GM23338 (cell line): ENCODE data around the gene VSTM2B. TPM values are rescaled to one million over a fixed set of nuclear protein-coding genes. Genes with fewer than 3 reads are reported as not detected.

Experiments
- ATAC-seq: fragments of 200-7000 bp; cut with Tn5 transposase; 3 replicates; pipeline ENCODE4 v1.9.1; 2020
- DNase-seq: peaks from one replicate; pipeline ENCODE4 v3.0.0-alpha.2; 2015; ENCODE audit warnings: low spot score
- H2AFZ ChIP-seq: fragments of 200-600 bp; sonication (generic); 2 replicates; pipeline ENCODE4 v1.8.0; 2016; ENCODE audit warnings: antibody characterized with exemption, mild to moderate bottlenecking, moderate library complexity
- H3F3A ChIP-seq: fragments of 200-600 bp; sonication (generic); replicated peaks from 2 replicates; pipeline ENCODE4 v1.8.0; 2017; ENCODE audit warnings: antibody characterized with exemption, mixed run types, low read depth
- H3K27ac ChIP-seq: fragments of 200-600 bp; sonication (generic); 2 replicates; pipeline ENCODE4 v1.6.1; 2016; ENCODE audit warnings: low read depth
- H3K27me3 ChIP-seq: fragments of 200-600 bp; sonication (generic); 2 replicates; pipeline ENCODE4 v1.8.0; 2016; ENCODE audit warnings: mild to moderate bottlenecking, mixed run types, moderate library complexity; ENCODE audit not compliant: insufficient read depth
- H3K36me3 ChIP-seq: fragments of 200-600 bp; sonication (generic); 2 replicates; pipeline ENCODE4 v1.8.0; 2016; ENCODE audit warnings: mild to moderate bottlenecking; ENCODE audit not compliant: insufficient read depth
- H3K4me1 ChIP-seq: fragments of 200-600 bp; sonication (generic); 2 replicates; pipeline ENCODE4 v1.8.0; 2016; ENCODE audit warnings: mild to moderate bottlenecking, moderate library complexity; ENCODE audit not compliant: insufficient read depth
- H3K4me2 ChIP-seq: fragments of 200-600 bp; sonication (generic); 2 replicates; pipeline ENCODE4 v1.7.1; 2017; ENCODE audit warnings: mixed run types
- H3K4me3 ChIP-seq: fragments of 200-600 bp; sonication (generic); 2 replicates; pipeline ENCODE4 v1.6.1; 2016; ENCODE audit warnings: mixed run types
- H3K79me2 ChIP-seq: fragments of 200-600 bp; sonication (generic); replicated peaks from 2 replicates; pipeline ENCODE4 v1.8.0; 2017; ENCODE audit warnings: mild to moderate bottlenecking; ENCODE audit not compliant: insufficient read depth
- H3K9me2 ChIP-seq: fragments of 200-600 bp; sonication (generic); 2 replicates; pipeline ENCODE4 v1.8.0; 2017; ENCODE audit not compliant: insufficient read depth
- H4K20me1 ChIP-seq: fragments of 200-600 bp; sonication (generic); replicated peaks from 2 replicates; pipeline ENCODE4 v1.8.0; 2017; ENCODE audit warnings: mild to moderate bottlenecking; ENCODE audit not compliant: insufficient read depth
- H3K27ac Mint-ChIP-seq: 2 replicates; pipeline ENCODE4 v1.8.0; 2020; ENCODE audit warnings: inconsistent platforms, mild to moderate bottlenecking, moderate library complexity, mixed read lengths
- H3K27me3 Mint-ChIP-seq: 3 replicates; pipeline ENCODE4 v1.8.0; 2022; ENCODE audit warnings: low read depth, mild to moderate bottlenecking, moderate library complexity, mixed read lengths, inconsistent platforms; ENCODE audit not compliant: insufficient read depth, poor library complexity
- H3K36me3 Mint-ChIP-seq: 3 replicates; pipeline ENCODE4 v1.8.0; 2021; ENCODE audit warnings: low read depth, mild to moderate bottlenecking, inconsistent platforms, moderate library complexity, mixed read lengths
- H3K4me1 Mint-ChIP-seq: 3 replicates; pipeline ENCODE4 v1.8.0; 2020; ENCODE audit warnings: mild to moderate bottlenecking, inconsistent platforms, mixed read lengths
- H3K4me3 Mint-ChIP-seq: 3 replicates; pipeline ENCODE4 v1.8.0; 2021; ENCODE audit warnings: moderate library complexity, mild to moderate bottlenecking, inconsistent platforms, mixed read lengths
- H3K9me3 Mint-ChIP-seq: 3 replicates; pipeline ENCODE4 v1.8.0; 2020; ENCODE audit warnings: moderate library complexity, mild to moderate bottlenecking, inconsistent platforms, mixed read lengths
- CREB1 ChIP-seq: fragments of 250-450 bp; sonication (Bioruptor Pico); IDR thresholded peaks from 2 replicates; pipeline ENCODE4 v1.5.0; 2020; ENCODE audit warnings: low read depth, mild to moderate bottlenecking, moderate library complexity
- EZH2 ChIP-seq: fragments of 200-600 bp; sonication (generic); IDR thresholded peaks from one replicate; pipeline ENCODE4 v1.8.0; 2017; ENCODE audit warnings: antibody characterized with exemption, mild to moderate bottlenecking, low read depth; ENCODE audit not compliant: unreplicated experiment
- EZH2phosphoT487 ChIP-seq: fragments of 200-600 bp; sonication (generic); IDR thresholded peaks from one replicate; pipeline ENCODE4 v1.8.1; 2018; ENCODE audit warnings: antibody characterized with exemption; ENCODE audit not compliant: unreplicated experiment
- JUNB ChIP-seq: IDR thresholded peaks from one replicate; pipeline ENCODE4 v1.6.1; 2016; ENCODE audit warnings: antibody characterized with exemption; ENCODE audit not compliant: unreplicated experiment
- NANOG ChIP-seq: IDR thresholded peaks from 2 replicates; pipeline ENCODE4 v1.6.1; 2016; ENCODE audit warnings: antibody characterized with exemption, borderline replicate concordance
- POLR2AphosphoS5 ChIP-seq: IDR thresholded peaks from 2 replicates; pipeline ENCODE4 v1.6.1; 2016; ENCODE audit warnings: antibody characterized with exemption, low read depth
- STAT1 ChIP-seq: IDR thresholded peaks from one replicate; pipeline ENCODE4 v1.6.1; 2016; ENCODE audit warnings: antibody characterized with exemption; ENCODE audit not compliant: unreplicated experiment
- ZNF114 ChIP-seq: fragments of 250-450 bp; sonication (Bioruptor Pico); IDR thresholded peaks from 2 replicates; pipeline ENCODE4 v1.5.0; 2020; ENCODE audit warnings: mild to moderate bottlenecking, moderate library complexity
- ZNF331 ChIP-seq: fragments of 250-450 bp; sonication (Bioruptor Pico); IDR thresholded peaks from 2 replicates; pipeline ENCODE4 v1.5.0; 2020; ENCODE audit warnings: low read depth, mild to moderate bottlenecking, moderate library complexity
- polyA plus RNA-seq: library from polyadenylated mRNA; unstranded; fragments of >200 nt; fragmentation: Nextera tagmentation; extraction: Ambion mirVana; gene quantifications from 2 replicates; pipeline ENCODE4 v1.2.1, GENCODE V29; 2016
- total RNA-seq: library from RNA; depleted of rRNA; stranded (reverse); fragments of >200 nt; shearing (Covaris generic); gene quantifications from 2 replicates; pipeline ENCODE4 v1.2.3, GENCODE V29; 2014
- TF ChIP-seq, protein P1 (sequence below), 2 experiments: fragments of 200-600 bp in 1 of 2; sonication (generic) in 1 of 2; conservative IDR thresholded peaks; 2 replicates each; pipeline versions ENCODE4 v1.5.1 to v1.6.1; 2016 to 2017; ENCODE audit warnings: antibody characterized with exemption in 2 of 2, low read depth in 2 of 2, mild to moderate bottlenecking in 2 of 2, moderate library complexity in 1 of 2
- TF ChIP-seq, protein P2 (sequence below): IDR thresholded peaks from one replicate; pipeline ENCODE4 v1.6.1; 2018; ENCODE audit warnings: antibody characterized with exemption; ENCODE audit not compliant: unreplicated experiment

Gene VSTM2B
- total and polyA plus RNA-seq, 2 experiments from 2014 or later, result 1.2 to 1.8 TPM

DNA sequence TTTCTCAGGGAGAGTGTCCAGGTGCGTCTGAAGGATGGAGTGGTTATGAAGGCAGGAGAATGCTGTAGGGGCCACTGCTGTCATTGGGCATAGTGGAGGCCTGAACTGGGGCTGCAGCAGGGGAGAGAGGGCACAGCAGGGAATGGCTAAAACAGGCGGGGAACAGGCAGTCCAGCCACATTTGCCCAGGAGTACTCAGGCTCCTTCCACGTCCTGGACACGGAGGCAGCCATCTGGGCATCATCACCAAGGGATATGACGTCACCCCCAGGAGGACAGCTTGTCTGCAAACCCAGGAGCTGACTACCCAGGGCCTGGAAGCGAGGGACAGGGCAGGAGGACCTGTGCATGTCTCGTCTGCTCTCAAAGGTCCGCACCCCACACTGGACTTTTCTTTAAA, 22.2 kb downstream of the VSTM2B start:
- Mint-ChIP-seq H3K27me3 (peaks cover 4% of the 10 kb centered on the region), H3K9me3 (peaks cover 8% of the 10 kb centered on the region; the same call in 2 of the 3 replicates), H3K4me1 (peaks cover 3% of the 10 kb centered on the region; the same call in 1 of the 3 replicates), H3K27ac (no peak overlapping the region), H3K36me3 (peaks cover 3% of the 10 kb centered on the region; the same call in 2 of the 3 replicates), H3K4me3 (no peak overlapping the region)
- H2AFZ ChIP-seq, result no peak overlapping the region
- H4K20me1 ChIP-seq, result no peaks in the 10 kb centered on the region
- H3K36me3 ChIP-seq, result no peaks in the 10 kb centered on the region
- no peaks in the 10 kb centered on the region for H3K27me3 ChIP-seq
- no peaks in the 10 kb centered on the region for H3K9me2 ChIP-seq
- no peak overlapping the region for H3K4me2 ChIP-seq
- TF ChIP-seq ZNF331 (CRISPR knock-in tag) (no peak), STAT1 (no peak), POLR2AphosphoS5 (no peak), EZH2 (no peak), EZH2phosphoT487 (no peak), ZNF114 (no peak), CREB1 (CRISPR knock-in tag) (no peak)
- TF ChIP-seq, protein P1, sequence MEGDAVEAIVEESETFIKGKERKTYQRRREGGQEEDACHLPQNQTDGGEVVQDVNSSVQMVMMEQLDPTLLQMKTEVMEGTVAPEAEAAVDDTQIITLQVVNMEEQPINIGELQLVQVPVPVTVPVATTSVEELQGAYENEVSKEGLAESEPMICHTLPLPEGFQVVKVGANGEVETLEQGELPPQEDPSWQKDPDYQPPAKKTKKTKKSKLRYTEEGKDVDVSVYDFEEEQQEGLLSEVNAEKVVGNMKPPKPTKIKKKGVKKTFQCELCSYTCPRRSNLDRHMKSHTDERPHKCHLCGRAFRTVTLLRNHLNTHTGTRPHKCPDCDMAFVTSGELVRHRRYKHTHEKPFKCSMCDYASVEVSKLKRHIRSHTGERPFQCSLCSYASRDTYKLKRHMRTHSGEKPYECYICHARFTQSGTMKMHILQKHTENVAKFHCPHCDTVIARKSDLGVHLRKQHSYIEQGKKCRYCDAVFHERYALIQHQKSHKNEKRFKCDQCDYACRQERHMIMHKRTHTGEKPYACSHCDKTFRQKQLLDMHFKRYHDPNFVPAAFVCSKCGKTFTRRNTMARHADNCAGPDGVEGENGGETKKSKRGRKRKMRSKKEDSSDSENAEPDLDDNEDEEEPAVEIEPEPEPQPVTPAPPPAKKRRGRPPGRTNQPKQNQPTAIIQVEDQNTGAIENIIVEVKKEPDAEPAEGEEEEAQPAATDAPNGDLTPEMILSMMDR (conservative IDR thresholded peaks at IDR 0.05; ENCODE audit: low read depth in 2 of 2), result no peak
- no peak for ATAC-seq
- no peaks in the 10 kb centered on the region for H3F3A ChIP-seq
- H3K4me3 ChIP-seq, result no peak overlapping the region
- H3K79me2 ChIP-seq, result no peaks in the 10 kb centered on the region
- DNase-seq, result no peak
- H3K27ac ChIP-seq, result no peak overlapping the region
- no peaks in the 10 kb centered on the region for H3K4me1 ChIP-seq

DNA sequence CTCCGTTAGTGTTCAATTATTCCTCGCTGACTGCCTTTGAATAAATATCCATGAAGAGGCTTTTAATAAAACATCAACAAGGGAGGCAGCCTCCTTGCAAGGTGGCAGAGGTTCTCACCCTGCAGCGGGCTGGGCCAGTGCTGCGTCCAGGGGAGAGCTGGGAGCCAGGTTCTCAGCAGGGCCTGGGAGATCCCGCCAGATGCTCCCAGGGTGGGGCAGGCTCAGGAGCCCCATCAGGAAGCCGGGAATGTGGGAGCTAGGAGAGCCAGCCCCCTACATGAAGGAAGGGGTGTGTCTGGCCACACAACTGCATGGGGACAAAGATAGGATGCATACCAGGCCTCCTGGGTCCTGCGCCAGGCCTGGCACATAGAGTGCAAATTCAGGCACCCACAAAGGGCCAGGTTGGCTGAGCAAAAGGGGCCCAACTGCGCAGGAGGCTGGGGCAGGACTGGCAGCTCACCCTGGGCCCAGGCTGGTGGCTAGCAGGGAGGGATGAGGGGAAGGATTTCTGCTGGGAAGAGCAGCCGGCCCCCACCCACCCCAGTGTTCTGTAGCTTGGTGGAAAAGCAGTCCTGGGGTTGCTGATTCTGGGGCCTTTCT, 22.8 kb downstream of the VSTM2B start:
- Histone ChIP-seq H3K9me2 (no peaks in the 10 kb centered on the region), H3K27ac (no peak overlapping the region), H3K27me3 (no peaks in the 10 kb centered on the region), H3K4me1 (no peaks in the 10 kb centered on the region), H2AFZ (no peak overlapping the region), H3F3A (no peaks in the 10 kb centered on the region), H3K36me3 (no peaks in the 10 kb centered on the region), H3K4me2 (no peak overlapping the region), H3K4me3 (no peak overlapping the region), H3K79me2 (no peaks in the 10 kb centered on the region), H4K20me1 (no peaks in the 10 kb centered on the region)
- H3K4me1 Mint-ChIP-seq, result peaks cover 3% of the 10 kb centered on the region; the same call in 1 of the 3 replicates
- ATAC-seq (peak; percentile 45; the same call in 2 of the 3 replicates), DNase-seq (no peak)
- no peak overlapping the region for H3K4me3 Mint-ChIP-seq
- peaks cover 15% of the 10 kb centered on the region for H3K9me3 Mint-ChIP-seq
- no peak overlapping the region for H3K27ac Mint-ChIP-seq
- peaks cover 3% of the 10 kb centered on the region; the same call in 2 of the 3 replicates for H3K36me3 Mint-ChIP-seq
- peaks cover 4% of the 10 kb centered on the region for H3K27me3 Mint-ChIP-seq
- TF ChIP-seq EZH2phosphoT487 (no peak), JUNB (no peak), NANOG (no peak)
- TF ChIP-seq, protein P1 (conservative IDR thresholded peaks at IDR 0.05; ENCODE audit: low read depth in 2 of 2), result no peak
- TF ChIP-seq, protein P2, sequence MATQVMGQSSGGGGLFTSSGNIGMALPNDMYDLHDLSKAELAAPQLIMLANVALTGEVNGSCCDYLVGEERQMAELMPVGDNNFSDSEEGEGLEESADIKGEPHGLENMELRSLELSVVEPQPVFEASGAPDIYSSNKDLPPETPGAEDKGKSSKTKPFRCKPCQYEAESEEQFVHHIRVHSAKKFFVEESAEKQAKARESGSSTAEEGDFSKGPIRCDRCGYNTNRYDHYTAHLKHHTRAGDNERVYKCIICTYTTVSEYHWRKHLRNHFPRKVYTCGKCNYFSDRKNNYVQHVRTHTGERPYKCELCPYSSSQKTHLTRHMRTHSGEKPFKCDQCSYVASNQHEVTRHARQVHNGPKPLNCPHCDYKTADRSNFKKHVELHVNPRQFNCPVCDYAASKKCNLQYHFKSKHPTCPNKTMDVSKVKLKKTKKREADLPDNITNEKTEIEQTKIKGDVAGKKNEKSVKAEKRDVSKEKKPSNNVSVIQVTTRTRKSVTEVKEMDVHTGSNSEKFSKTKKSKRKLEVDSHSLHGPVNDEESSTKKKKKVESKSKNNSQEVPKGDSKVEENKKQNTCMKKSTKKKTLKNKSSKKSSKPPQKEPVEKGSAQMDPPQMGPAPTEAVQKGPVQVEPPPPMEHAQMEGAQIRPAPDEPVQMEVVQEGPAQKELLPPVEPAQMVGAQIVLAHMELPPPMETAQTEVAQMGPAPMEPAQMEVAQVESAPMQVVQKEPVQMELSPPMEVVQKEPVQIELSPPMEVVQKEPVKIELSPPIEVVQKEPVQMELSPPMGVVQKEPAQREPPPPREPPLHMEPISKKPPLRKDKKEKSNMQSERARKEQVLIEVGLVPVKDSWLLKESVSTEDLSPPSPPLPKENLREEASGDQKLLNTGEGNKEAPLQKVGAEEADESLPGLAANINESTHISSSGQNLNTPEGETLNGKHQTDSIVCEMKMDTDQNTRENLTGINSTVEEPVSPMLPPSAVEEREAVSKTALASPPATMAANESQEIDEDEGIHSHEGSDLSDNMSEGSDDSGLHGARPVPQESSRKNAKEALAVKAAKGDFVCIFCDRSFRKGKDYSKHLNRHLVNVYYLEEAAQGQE, result no peak
